ENCODE data around the gene DTNBP1.

The DTNBP1 gene

GRCh38 chr6:15662326-15663129, at the start of gene DTNBP1:
DTNBP1 (minus strand) TSS chr6:15663028; CDS start chr6:15662869, 159 bp downstream.
- peak; percentile 69 to 74 for DNase-seq (ENCODE audit: extremely low read depth in 1 of 2, low read depth in 1 of 2)

GRCh38 chr6:15709651-15710269, 46.9 kb upstream of the DTNBP1 start:
- DNase-seq (ENCODE audit: extremely low read depth in 1 of 2, low read depth in 1 of 2), result no peak

- DNase-seq (ENCODE audit: extremely low read depth in 1 of 2, low read depth in 1 of 2), result no peak
These were observed 45.4 kb upstream of the DTNBP1 start for GRCh38 chr6:15708231-15708630.

GRCh38 chr6:15705981-15706380, 43.2 kb upstream of the DTNBP1 start:
- DNase-seq (ENCODE audit: extremely low read depth in 1 of 2, low read depth in 1 of 2), result no peak

GRCh38 chr6:15698471-15698870, 35.6 kb upstream of the DTNBP1 start:
- no peak for DNase-seq (ENCODE audit: extremely low read depth in 1 of 2, low read depth in 1 of 2)

GRCh38 chr6:15697895-15698294, 35.1 kb upstream of the DTNBP1 start:
- DNase-seq (ENCODE audit: extremely low read depth in 1 of 2, low read depth in 1 of 2), result no peak

- peak; percentile 53 to 73 for DNase-seq (ENCODE audit: extremely low read depth in 1 of 2, low read depth in 1 of 2)
These were observed 28.5 kb upstream of the DTNBP1 start for GRCh38 chr6:15691250-15691869.

GRCh38 chr6:15690510-15690909, 27.7 kb upstream of the DTNBP1 start:
- no peak for DNase-seq (ENCODE audit: extremely low read depth in 1 of 2, low read depth in 1 of 2)

- no peak for DNase-seq (ENCODE audit: extremely low read depth in 1 of 2, low read depth in 1 of 2)
These were observed 27.0 kb upstream of the DTNBP1 start for GRCh38 chr6:15689586-15690482.

GRCh38 chr6:15685619-15686018, 22.8 kb upstream of the DTNBP1 start:
- no peak for DNase-seq (ENCODE audit: extremely low read depth in 1 of 2, low read depth in 1 of 2)

- DNase-seq (ENCODE audit: extremely low read depth in 1 of 2, low read depth in 1 of 2), result no peak
These were observed 20.4 kb upstream of the DTNBP1 start for GRCh38 chr6:15682965-15683822.

GRCh38 chr6:15681946-15682345, 19.1 kb upstream of the DTNBP1 start:
- DNase-seq (ENCODE audit: extremely low read depth in 1 of 2, low read depth in 1 of 2), result no peak

- no peak for DNase-seq (ENCODE audit: extremely low read depth in 1 of 2, low read depth in 1 of 2)
These were observed 15.7 kb upstream of the DTNBP1 start for GRCh38 chr6:15678514-15678913.

- DNase-seq (ENCODE audit: extremely low read depth in 1 of 2, low read depth in 1 of 2), result no peak
These were observed 15.0 kb upstream of the DTNBP1 start for GRCh38 chr6:15677822-15678221.

GRCh38 chr6:15675536-15676220, 12.8 kb upstream of the DTNBP1 start:
- no peak for DNase-seq (ENCODE audit: extremely low read depth in 1 of 2, low read depth in 1 of 2)

- DNase-seq (ENCODE audit: extremely low read depth in 1 of 2, low read depth in 1 of 2), result no peak
These were observed 12.0 kb upstream of the DTNBP1 start for GRCh38 chr6:15674690-15675386.

GRCh38 chr6:15673666-15674065, 10.8 kb upstream of the DTNBP1 start:
- no peak for DNase-seq (ENCODE audit: extremely low read depth in 1 of 2, low read depth in 1 of 2)

GRCh38 chr6:15672818-15673217, 10.0 kb upstream of the DTNBP1 start:
- no peak for DNase-seq (ENCODE audit: extremely low read depth in 1 of 2, low read depth in 1 of 2)

GRCh38 chr6:15672291-15672690, 9.5 kb upstream of the DTNBP1 start:
- no peak for DNase-seq (ENCODE audit: extremely low read depth in 1 of 2, low read depth in 1 of 2)

Measured in stimulated activated CD8-positive, alpha-beta memory T cell treated with anti-CD3 and anti-CD28 coated beads, Interleukin-7, amount 100 ng/mL, for 48 hours (primary cell).